Right atrium auricular region (tissue), 2 donors: ENCODE measurements around the gene PDK2. TPM values are rescaled to one million over a fixed set of nuclear protein-coding genes. Genes with fewer than 3 reads are reported as not detected.

ENCODE experiments used
- DNase-seq: peaks from one replicate; pipeline ENCODE4 v3.0.0-alpha.2; 2019; ENCODE audit warnings: low spot score
- H3K27ac ChIP-seq, 2 donors: fragments of 200-600 bp; sonication (generic); 1 replicate in 1 of 2; 2 replicates in 1 of 2; pipeline ENCODE4 v1.5.1; 2016 to 2019
- H3K27me3 ChIP-seq, 2 donors: fragments of 200-600 bp; sonication (generic); one replicate each; pipeline versions ENCODE4 v1.5.1 to v1.6.0; 2017 to 2019
- H3K36me3 ChIP-seq: fragments of 200-600 bp; sonication (generic); one replicate; pipeline ENCODE4 v1.5.1; 2016
- H3K4me1 ChIP-seq, 2 donors: fragments of 200-600 bp; sonication (generic); one replicate each; pipeline versions ENCODE4 v1.5.1 to v1.6.0; 2017 to 2019
- H3K4me3 ChIP-seq, 2 donors: fragments of 200-600 bp; sonication (generic); 1 replicate in 1 of 2; 2 replicates in 1 of 2; pipeline ENCODE4 v1.5.1; 2017 to 2019; ENCODE audit warnings: mild to moderate bottlenecking in 1 of 2, moderate library complexity in 1 of 2
- H3K9me3 ChIP-seq, 2 donors: fragments of 200-600 bp; sonication (generic); one replicate each; pipeline ENCODE4 v1.5.1; 2019
- total RNA-seq, 2 donors: library from RNA; depleted of rRNA; stranded (reverse); fragments of >200 nt; gene quantifications; one replicate each; pipeline ENCODE4 v1.1.0, GENCODE V29; 2016
- TF ChIP-seq, protein P1 (sequence below), 2 donors: fragments of 200-600 bp; sonication (generic); IDR thresholded peaks; one replicate each; pipeline ENCODE4 v1.5.1; 2019; ENCODE audit warnings: antibody characterized with exemption in 2 of 2

Gene PDK2
- total RNA-seq, 2 donors from 2014 or later: 186 to 214 TPM

DNA sequence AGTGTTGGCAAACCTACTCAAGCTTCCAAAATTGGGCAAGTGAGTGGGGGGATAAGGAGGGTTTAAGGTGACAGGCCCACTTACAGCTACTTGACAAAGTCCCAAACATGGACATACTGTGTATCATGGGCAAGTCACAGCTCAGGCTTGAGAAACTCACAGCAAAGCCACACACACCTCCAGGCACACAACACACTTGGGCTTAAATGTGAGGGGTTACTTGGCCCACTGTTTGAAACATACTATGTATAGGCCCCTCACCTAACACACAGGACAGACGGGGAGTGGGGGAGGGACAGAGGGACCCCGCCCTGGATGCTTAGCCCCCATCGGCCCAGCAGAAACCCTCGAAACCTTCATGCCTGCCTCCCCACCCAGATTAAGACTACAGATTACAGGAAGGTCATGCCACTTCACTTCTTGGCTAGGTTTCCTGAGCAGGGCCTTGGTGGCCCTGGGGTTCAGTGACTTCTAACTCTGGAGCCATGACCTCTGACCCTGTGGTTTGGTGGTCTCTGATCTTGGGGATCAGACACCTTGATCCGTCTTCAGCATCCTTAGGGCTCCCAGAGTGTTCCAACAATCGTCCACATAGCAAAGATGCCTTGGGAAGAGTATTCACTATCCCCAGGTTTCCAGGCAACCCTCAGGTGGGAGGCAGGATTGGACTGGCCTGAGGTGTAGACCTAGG lies 37.1 kb downstream of the PDK2 start:
- Histone ChIP-seq H3K27me3 (no peaks in the 10 kb centered on the region), H3K4me3 (no peak overlapping the region), H3K4me1 (peaks cover 0 to 60% of the 10 kb centered on the region in 2 donors), H3K27ac (peak overlapping the region; percentile 77 to 88), H3K9me3 (no peaks in the 10 kb centered on the region), H3K36me3 (peaks cover 34% of the 10 kb centered on the region)
- no peak for DNase-seq
- TF ChIP-seq, protein P1, sequence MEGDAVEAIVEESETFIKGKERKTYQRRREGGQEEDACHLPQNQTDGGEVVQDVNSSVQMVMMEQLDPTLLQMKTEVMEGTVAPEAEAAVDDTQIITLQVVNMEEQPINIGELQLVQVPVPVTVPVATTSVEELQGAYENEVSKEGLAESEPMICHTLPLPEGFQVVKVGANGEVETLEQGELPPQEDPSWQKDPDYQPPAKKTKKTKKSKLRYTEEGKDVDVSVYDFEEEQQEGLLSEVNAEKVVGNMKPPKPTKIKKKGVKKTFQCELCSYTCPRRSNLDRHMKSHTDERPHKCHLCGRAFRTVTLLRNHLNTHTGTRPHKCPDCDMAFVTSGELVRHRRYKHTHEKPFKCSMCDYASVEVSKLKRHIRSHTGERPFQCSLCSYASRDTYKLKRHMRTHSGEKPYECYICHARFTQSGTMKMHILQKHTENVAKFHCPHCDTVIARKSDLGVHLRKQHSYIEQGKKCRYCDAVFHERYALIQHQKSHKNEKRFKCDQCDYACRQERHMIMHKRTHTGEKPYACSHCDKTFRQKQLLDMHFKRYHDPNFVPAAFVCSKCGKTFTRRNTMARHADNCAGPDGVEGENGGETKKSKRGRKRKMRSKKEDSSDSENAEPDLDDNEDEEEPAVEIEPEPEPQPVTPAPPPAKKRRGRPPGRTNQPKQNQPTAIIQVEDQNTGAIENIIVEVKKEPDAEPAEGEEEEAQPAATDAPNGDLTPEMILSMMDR (IDR thresholded peaks at IDR 0.05): no peak

DNA sequence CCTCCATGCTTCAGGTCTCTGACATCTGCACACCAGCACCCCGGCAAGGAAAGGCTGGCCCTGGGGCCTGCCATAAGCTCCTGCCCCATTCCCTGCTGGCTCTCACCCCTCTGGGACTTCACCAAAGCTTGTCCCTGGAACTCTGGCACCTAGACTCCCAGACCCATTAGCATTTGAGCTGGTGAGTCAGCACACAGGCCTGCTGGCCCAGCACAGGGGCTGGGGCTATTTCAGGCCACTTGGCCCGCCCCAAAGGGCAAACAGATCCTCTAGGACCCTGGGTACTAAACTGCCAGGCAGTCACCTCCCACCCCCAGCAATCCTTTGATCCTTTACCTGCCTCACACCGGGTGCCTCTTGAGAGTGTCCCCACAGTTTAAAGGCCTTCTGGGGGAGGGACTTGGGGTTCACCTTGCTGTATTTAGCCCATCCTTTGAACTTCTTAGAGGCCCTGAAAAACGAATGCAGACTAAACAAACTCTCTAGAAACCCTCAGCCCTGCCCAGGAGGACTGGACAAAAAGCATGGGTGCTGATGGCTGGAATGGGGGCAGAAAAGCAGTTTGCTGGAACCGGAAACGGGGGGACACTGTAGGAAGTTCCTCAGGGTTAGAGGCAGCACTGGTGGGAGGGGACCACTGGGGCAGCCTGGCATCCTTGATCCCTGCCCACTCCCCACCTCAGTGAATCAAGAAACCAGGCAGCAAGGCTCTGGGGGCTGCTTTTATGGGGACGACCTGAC lies 38.0 kb downstream of the PDK2 start:
- H3K9me3 ChIP-seq: no peaks in the 10 kb centered on the region
- no peaks in the 10 kb centered on the region for H3K27me3 ChIP-seq
- H3K27ac ChIP-seq: peak overlapping the region; percentile 77 to 88
- DNase-seq: no peak
- H3K4me3 ChIP-seq: no peak overlapping the region
- TF ChIP-seq, protein P1 (IDR thresholded peaks at IDR 0.05): no peak
- peaks cover 44% of the 10 kb centered on the region for H3K36me3 ChIP-seq
- peaks cover 0 to 58% of the 10 kb centered on the region in 2 donors for H3K4me1 ChIP-seq

DNA sequence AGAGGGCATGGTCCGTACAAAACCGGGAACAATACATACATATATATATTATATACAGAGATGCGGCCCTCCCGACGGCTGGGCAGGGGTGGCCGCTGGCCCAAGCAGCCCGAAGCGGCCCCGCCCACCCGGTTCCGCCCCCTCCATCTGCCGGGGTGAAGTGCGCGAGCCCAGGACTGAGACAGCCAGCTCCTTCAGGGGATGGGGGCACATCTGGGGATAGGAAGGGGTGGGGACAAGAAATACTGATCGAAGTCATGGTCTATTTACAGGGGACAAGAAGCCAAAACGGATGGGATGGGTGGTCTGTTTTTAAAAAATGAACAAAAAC lies 38.6 kb downstream of the PDK2 start:
- Histone ChIP-seq H3K4me1 (peaks cover 0 to 52% of the 10 kb centered on the region in 2 donors), H3K36me3 (peaks cover 49% of the 10 kb centered on the region)

DNA sequence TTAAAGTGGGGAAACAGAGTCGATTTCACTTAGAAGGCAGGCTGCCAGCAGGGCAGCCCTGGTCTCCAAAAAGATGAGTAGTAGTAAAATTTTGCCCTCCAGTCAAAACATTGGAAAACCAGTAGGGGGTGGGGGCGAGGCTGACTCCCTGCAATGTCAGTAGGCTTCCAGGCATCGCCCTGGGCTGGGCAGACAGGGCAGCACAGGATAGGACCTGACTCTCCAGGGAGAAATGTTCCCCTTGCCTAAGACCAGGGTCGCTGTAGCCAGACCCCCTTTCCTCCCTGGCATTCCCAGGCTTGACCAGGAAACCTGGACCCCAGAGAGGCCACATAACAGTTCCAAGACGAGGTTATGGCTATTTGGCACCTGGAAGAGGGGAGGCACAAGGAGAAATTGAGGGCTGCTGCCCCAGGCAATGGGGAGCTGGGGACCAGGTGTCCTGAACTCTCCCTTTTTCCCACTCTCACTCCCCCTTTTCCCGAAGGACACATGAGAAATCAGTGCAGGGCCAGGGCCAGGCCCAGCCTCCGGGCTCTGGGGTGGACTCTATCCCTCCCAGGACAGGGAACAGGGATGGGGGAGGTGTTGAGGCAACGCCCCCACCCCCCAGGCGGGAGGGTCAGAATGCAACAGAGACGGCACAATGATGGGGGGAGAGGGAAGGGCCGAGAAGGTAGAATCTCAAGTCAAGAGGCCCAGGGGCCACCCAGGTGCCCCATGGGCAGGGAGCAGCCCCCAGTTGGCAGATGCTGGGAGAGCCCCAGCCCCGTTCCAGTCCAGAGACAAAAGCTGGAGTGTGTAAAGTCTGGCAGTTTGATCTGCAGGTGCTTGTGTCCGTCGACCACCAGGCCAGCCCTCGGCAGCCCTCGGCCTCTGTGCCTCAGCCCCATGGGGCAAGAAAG lies 39.3 kb downstream of the PDK2 start:
- no peak overlapping the region for H3K4me3 ChIP-seq
- no peaks in the 10 kb centered on the region for H3K27me3 ChIP-seq
- no peak for DNase-seq
- peaks cover 56% of the 10 kb centered on the region for H3K36me3 ChIP-seq
- H3K9me3 ChIP-seq: no peaks in the 10 kb centered on the region
- TF ChIP-seq, protein P1 (IDR thresholded peaks at IDR 0.05): peak in 1 of 2 donors; percentile 10
- H3K27ac ChIP-seq: peak overlapping the region; percentile 77 to 88
- peaks cover 0 to 45% of the 10 kb centered on the region in 2 donors for H3K4me1 ChIP-seq

More for the DNA sequence above, 38.6 kb downstream of the PDK2 start:
- Histone ChIP-seq H3K27me3 (no peaks in the 10 kb centered on the region), H3K27ac (peak overlapping the region; percentile 77 to 88), H3K9me3 (no peaks in the 10 kb centered on the region), H3K4me3 (no peak overlapping the region)
- TF ChIP-seq, protein P1 (IDR thresholded peaks at IDR 0.05): no peak
- no peak for DNase-seq

DNA sequence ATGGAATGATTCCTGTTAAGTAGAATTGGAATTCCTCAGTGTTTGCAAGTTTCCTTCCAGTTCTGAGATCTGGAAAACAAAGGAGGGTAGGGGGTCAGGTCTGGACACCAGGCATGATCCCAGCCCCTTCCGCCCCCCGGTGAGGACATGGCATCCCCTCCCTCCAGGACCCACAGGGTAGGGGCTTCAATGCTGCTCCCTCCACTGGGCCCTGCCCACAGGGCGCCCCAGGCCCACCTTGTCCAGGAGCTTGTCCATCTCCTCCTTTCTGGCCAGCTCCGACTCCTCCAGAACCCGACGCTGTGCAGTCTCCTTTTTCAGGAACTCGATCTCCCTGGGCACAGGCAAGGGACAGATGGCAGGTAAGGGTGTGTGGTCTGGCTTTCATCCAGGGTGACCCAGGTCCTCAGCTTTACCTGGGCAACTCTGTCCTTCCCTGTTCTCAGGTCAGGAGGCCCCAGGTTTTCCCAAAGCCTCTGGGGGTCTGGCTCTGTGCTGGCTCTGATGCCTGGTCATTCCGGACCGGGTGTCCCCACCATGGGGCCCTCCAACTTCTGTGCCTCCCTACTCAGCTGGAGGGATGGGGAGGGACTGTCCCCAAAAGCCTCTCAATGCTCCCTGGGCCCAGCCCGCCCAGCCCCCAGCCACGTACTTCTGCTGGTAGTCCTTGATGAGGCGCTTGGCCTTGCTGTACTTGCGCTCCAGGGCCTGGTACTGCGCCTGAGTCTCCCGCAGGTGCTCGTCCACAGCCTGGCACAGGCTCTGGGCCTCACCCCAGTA lies 40.4 kb downstream of the PDK2 start:
- Histone ChIP-seq H3K4me3 (no peak overlapping the region), H3K36me3 (peaks cover 64% of the 10 kb centered on the region), H3K9me3 (no peaks in the 10 kb centered on the region), H3K27me3 (no peaks in the 10 kb centered on the region), H3K4me1 (peaks cover 0 to 43% of the 10 kb centered on the region in 2 donors), H3K27ac (no peak overlapping the region)
- TF ChIP-seq, protein P1 (IDR thresholded peaks at IDR 0.05): no peak
- no peak for DNase-seq
